Vagina (tissue), 2 donors: ENCODE data around the gene DNAI1. TPM values are rescaled to one million over a fixed set of nuclear protein-coding genes. Genes with fewer than 3 reads are reported as not detected.

Experiments used
- DNase-seq, 2 donors: peaks; one replicate each; pipeline ENCODE4 v3.0.0-alpha.2; 2017; ENCODE audit errors: extremely low spot score in 2 of 2
- H3K27ac ChIP-seq: fragments of 200-600 bp; sonication (generic); one replicate; pipeline ENCODE4 v1.5.1; 2019
- H3K27me3 ChIP-seq: fragments of 200-600 bp; sonication (generic); one replicate; pipeline ENCODE4 v1.5.1; 2019
- H3K36me3 ChIP-seq, 2 donors: fragments of 200-600 bp; sonication (generic); one replicate each; pipeline ENCODE4 v1.5.1; 2017 to 2019
- H3K4me1 ChIP-seq: fragments of 200-600 bp; sonication (generic); one replicate; pipeline ENCODE4 v1.5.1; 2019
- H3K4me3 ChIP-seq, 2 donors: fragments of 200-600 bp; sonication (generic); 1 replicate in 1 of 2; 2 replicates in 1 of 2; pipeline ENCODE4 v1.5.1; 2016 to 2019
- H3K9me3 ChIP-seq: fragments of 200-600 bp; sonication (generic); one replicate; pipeline ENCODE4 v1.5.1; 2019
- CTCF ChIP-seq, 3 experiments: fragments of 450-650 bp in 2 of 3; fragments of 200-600 bp in 1 of 3; sonication (generic) in 1 of 3; IDR thresholded peaks; one replicate each; pipeline ENCODE4 v1.5.1; 2017 to 2019; ENCODE audit warnings: antibody characterized with exemption in 3 of 3, mild to moderate bottlenecking in 2 of 3, moderate library complexity in 2 of 3
- POLR2A ChIP-seq, 2 donors: fragments of 450-650 bp; IDR thresholded peaks; one replicate each; pipeline ENCODE4 v1.6.1; 2017; ENCODE audit warnings: antibody characterized with exemption in 2 of 2, mild to moderate bottlenecking in 2 of 2, moderate library complexity in 2 of 2
- POLR2AphosphoS5 ChIP-seq, 2 donors: sonication (generic); formaldehyde crosslinking; IDR thresholded peaks; one replicate each; pipeline ENCODE4 v1.9.0; 2017; ENCODE audit warnings: antibody characterized with exemption in 2 of 2, mild to moderate bottlenecking in 2 of 2, low read depth in 1 of 2; ENCODE audit not compliant: insufficient read depth in 1 of 2
- intact Hi-C: fragments of 100-400 bp; cut with DNase I; formaldehyde crosslinking; loops from one replicate; pipeline ENCODE4 v1.15.1; 2023
- total RNA-seq: library from RNA; depleted of rRNA; stranded (reverse); fragments of >200 nt; gene quantifications from one replicate; pipeline ENCODE4 v1.2.3, GENCODE V29; 2016

DNAI1 gene
- total RNA-seq, 1 donor from 2014 or later, result not detected

GRCh38 chr9:34563262-34563661, 104.7 kb downstream of the DNAI1 start:
- DNase-seq, result no peak
- intact Hi-C loops, result no loop called here
- peaks cover 22% of the 10 kb centered on the region for H3K4me1 ChIP-seq
- no peak overlapping the region for H3K27ac ChIP-seq
- H3K4me3 ChIP-seq, result no peak overlapping the region
- TF ChIP-seq CTCF (IDR thresholded peaks at IDR 0.05) (no peak), POLR2AphosphoS5 (IDR thresholded peaks at IDR 0.05; ENCODE audit: insufficient read depth in 1 of 2, low read depth in 1 of 2) (no peak), POLR2A (IDR thresholded peaks at IDR 0.05) (no peak)
- H3K27me3 ChIP-seq, result no peaks in the 10 kb centered on the region
- no peaks in the 10 kb centered on the region for H3K9me3 ChIP-seq
- H3K36me3 ChIP-seq, result peaks cover 0 to 5% of the 10 kb centered on the region in 2 donors

- DNase-seq, result no peak
- H3K9me3 ChIP-seq, result no peaks in the 10 kb centered on the region
- no peak overlapping the region for H3K27ac ChIP-seq
- H3K4me1 ChIP-seq, result peaks cover 13% of the 10 kb centered on the region
- H3K4me3 ChIP-seq, result no peak overlapping the region
- H3K27me3 ChIP-seq, result no peaks in the 10 kb centered on the region
- TF ChIP-seq POLR2AphosphoS5 (IDR thresholded peaks at IDR 0.05; ENCODE audit: insufficient read depth in 1 of 2, low read depth in 1 of 2), result no peak
- TF ChIP-seq CTCF (IDR thresholded peaks at IDR 0.05), result no peak
- TF ChIP-seq POLR2A (IDR thresholded peaks at IDR 0.05), result no peak
- H3K36me3 ChIP-seq, result peaks cover 0 to 5% of the 10 kb centered on the region in 2 donors
- intact Hi-C loops, result no loop called here
Observed at GRCh38 chr9:34564617-34565016, 106.0 kb downstream of the DNAI1 start.

GRCh38 chr9:34565856-34566255, 107.3 kb downstream of the DNAI1 start:
- Histone ChIP-seq H3K4me1 (peaks cover under 1% of the 10 kb centered on the region), H3K4me3 (no peak overlapping the region), H3K27me3 (no peaks in the 10 kb centered on the region), H3K27ac (no peak overlapping the region), H3K36me3 (peaks cover 0 to 5% of the 10 kb centered on the region in 2 donors), H3K9me3 (no peaks in the 10 kb centered on the region)
- intact Hi-C loops, result no loop called here
- DNase-seq, result no peak
- TF ChIP-seq POLR2A (IDR thresholded peaks at IDR 0.05) (no peak), POLR2AphosphoS5 (IDR thresholded peaks at IDR 0.05; ENCODE audit: insufficient read depth in 1 of 2, low read depth in 1 of 2) (no peak), CTCF (IDR thresholded peaks at IDR 0.05) (no peak)

GRCh38 chr9:34566322-34566721, 107.7 kb downstream of the DNAI1 start:
- Histone ChIP-seq H3K9me3 (no peaks in the 10 kb centered on the region), H3K4me1 (no peaks in the 10 kb centered on the region), H3K36me3 (peaks cover 0 to 5% of the 10 kb centered on the region in 2 donors), H3K27me3 (no peaks in the 10 kb centered on the region), H3K4me3 (no peak overlapping the region), H3K27ac (no peak overlapping the region)
- no peak for TF ChIP-seq POLR2A (IDR thresholded peaks at IDR 0.05)
- TF ChIP-seq CTCF (IDR thresholded peaks at IDR 0.05), result no peak
- TF ChIP-seq POLR2AphosphoS5 (IDR thresholded peaks at IDR 0.05; ENCODE audit: insufficient read depth in 1 of 2, low read depth in 1 of 2), result no peak
- no peak for DNase-seq
- intact Hi-C loops, result no loop called here

- intact Hi-C loops, result no loop called here
- no peaks in the 10 kb centered on the region for H3K27me3 ChIP-seq
- TF ChIP-seq CTCF (IDR thresholded peaks at IDR 0.05), result no peak
- no peak for TF ChIP-seq POLR2AphosphoS5 (IDR thresholded peaks at IDR 0.05; ENCODE audit: insufficient read depth in 1 of 2, low read depth in 1 of 2)
- TF ChIP-seq POLR2A (IDR thresholded peaks at IDR 0.05), result no peak
Observed at GRCh38 chr9:34566972-34567371, 108.4 kb downstream of the DNAI1 start.

More at GRCh38 chr9:34566972-34567371, 108.4 kb downstream of the DNAI1 start:
- no peak overlapping the region for H3K27ac ChIP-seq
- DNase-seq, result no peak
- peaks cover 0 to 5% of the 10 kb centered on the region in 2 donors for H3K36me3 ChIP-seq
- no peak overlapping the region for H3K4me3 ChIP-seq
- no peaks in the 10 kb centered on the region for H3K9me3 ChIP-seq
- no peaks in the 10 kb centered on the region for H3K4me1 ChIP-seq
